ENCODE data around the gene VPS8.

GRCh38 chr3:184884359-184885017, 72.5 kb downstream of the VPS8 start:
- TF ChIP-seq POLR2A (IDR thresholded peaks at IDR 0.05), result no peak
- no peak for TF ChIP-seq CTCF (IDR thresholded peaks at IDR 0.05)

Data from body of pancreas (tissue), 4 donors.